Superior temporal gyrus (tissue), 1 donor: ENCODE data around the gene LGALS14.
"Not testable (repeated sequence)": the region's sequence is repeated elsewhere in the genome, so short reads cannot be mapped to it uniquely, and the experiment has no call there.

Experiments
- DNase-seq: peaks from one replicate; pipeline ENCODE4 v3.0.0-alpha.2; 2016; ENCODE audit errors: extremely low spot score

LGALS14 gene, protein sequence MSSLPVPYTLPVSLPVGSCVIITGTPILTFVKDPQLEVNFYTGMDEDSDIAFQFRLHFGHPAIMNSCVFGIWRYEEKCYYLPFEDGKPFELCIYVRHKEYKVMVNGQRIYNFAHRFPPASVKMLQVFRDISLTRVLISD

DNA sequence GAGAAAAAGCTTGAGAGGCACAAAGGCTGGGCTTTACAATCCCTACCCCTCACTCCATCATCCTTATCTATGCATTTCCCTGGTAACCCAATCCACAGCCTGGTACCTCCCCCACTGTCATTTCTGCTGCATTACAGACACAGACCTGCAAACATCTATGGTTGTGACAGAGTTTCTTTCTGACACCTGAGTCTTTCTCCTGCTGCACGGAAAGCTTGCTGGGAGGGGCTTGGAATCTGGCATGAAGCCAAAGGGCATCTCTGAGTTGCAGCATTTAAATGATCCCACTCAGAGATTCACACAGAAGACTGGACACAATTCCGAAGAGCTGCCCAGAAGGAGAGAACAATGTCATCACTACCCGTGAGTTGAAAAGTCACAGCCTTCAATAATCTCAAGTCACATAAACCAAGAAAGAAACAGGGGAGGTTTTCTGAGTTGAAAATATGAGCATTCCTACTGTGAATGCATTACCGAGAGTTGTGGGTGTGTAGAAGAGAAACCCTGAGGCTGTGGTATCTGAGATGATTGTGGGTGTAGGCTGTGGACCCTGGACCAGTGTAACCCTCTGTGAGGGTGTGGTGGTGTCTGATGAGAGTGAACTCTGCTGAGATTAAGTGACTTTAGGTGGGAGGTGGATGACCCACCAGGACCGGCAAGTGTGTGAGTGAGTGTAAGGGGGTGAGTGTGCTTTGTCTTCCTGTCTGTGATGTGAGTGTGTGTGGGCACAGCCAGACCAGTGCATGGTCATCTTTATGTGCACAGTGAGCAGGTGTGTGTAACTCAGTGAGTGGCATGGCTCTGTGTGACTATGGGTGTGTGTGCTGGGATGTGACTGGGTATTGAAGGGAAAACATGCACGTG is at the start of gene LGALS14:
TSS of gene LGALS14 (plus strand) at position 301 of the 864 bp plus-strand sequence. CDS start at position 349, 48 bp downstream.
- DNase-seq, result no peak

DNA sequence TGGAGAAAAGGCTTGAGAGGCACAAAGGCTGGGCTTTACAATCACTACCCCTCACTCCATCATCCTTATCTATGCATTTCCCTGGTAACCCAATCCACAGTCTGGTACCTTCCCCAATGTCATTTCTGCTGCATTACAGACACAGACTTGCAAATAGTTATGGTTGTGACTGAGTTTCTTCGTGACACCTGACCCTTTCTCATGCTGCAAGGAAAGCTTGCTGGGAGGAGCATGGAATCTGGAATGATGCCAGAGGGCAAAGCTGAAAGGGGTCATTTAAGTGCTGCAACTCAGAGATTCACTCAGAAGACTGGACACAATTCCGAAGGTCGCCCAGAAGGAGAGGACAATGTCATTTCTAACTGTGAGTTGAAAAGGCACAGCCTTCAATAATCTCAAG is 48.7 kb upstream of the LGALS14 start, which contains the start of gene LGALS16:
TSS of gene LGALS16 (plus strand) at position 301 of the 400 bp plus-strand sequence. CDS start at position 350, 49 bp downstream.
- no peak for DNase-seq

DNA sequence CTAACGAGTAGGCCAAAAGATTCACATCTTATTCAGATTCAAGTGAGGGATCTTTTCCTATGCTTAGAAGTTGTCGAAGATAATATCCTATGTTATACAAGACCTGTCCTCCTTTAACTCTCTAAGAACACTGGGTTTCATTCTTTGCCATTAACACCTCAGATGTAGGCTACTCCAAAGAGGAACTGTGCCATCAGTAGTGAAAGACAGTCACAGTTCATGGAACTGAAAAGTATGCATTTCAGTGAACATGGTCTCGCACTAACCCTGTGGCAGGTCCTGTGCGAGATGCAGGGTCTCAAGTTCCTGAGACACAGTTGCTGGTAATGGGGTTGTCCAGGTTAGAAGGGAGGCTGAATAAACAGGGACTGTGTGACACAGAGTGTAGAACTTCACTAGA is 44.5 kb upstream of the LGALS14 start:
- DNase-seq, result no peak

DNA sequence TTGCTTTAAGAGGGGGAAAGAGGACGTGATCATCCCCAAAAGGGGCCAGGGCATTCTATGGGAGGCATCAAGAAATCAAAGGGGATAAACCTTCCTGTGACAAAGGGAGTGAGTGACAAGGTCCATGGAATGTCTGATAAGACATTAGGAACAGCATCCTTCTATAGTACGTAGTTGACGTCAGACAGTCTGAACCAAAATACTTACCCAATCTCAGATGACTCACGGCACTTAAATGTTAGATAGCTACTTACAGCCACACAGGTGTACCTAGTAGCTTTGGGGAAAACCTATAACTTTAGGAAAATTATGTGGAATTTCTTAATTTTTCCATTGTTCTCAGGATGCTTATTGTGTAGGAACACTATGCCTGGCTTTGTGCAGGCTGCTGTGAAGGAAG is 43.6 kb upstream of the LGALS14 start:
- DNase-seq, result no peak

DNA sequence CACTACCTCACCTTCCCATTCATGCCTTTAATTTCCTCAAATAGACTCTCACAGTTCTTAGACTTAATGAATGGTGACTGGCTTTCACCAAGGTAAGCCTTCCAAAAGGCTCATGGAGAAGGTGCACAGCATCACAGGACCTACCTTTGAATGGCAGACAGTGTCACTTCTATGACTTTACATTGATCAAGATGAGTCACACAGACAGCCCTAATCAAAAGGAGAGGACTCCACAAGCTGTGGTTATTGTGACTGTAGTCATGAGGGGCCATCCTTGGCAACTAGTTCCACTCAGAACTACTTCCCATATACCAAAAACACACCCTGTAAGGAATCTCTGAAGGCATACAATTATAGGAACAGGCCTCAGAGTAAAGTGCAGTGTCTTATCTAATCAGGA is 42.7 kb upstream of the LGALS14 start:
- DNase-seq, result no peak

DNA sequence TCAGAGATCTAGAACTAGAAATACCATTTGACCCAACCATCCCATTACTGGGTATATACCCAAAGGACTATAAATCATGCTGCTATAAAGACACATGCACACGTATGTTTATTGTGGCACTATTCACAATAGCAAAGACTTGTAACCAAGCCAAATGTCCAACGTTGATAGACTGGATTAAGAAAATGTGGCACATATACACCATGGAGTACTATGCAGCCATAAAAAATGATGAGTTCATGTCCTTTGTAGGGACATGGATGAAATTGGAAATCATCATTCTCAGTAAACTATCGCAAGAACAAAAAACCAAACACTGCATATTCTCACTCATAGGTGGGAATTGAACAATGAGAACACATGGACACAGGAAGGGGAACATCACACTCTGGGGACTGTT is 34.4 kb upstream of the LGALS14 start:
- DNase-seq, result not testable (repeated sequence)

DNA sequence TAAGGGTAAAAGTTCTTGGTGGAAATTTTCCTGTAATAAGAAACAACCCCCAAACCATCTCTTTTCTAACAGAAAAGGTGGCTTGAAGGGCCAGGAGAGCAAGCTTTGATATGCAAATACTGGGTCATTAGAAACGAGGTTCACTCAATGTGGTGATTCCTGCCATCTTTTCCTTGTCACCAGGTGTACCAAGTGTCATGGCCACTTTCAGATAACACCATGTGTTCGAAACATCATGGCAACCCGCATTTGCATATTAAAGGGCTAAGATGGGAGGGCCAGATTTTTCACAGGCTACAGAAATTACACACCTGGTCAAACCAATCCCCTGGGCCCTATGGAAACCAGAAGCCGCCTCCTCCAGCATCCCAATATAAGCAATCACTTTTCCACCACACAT is 33.3 kb upstream of the LGALS14 start:
- no peak for DNase-seq

DNA sequence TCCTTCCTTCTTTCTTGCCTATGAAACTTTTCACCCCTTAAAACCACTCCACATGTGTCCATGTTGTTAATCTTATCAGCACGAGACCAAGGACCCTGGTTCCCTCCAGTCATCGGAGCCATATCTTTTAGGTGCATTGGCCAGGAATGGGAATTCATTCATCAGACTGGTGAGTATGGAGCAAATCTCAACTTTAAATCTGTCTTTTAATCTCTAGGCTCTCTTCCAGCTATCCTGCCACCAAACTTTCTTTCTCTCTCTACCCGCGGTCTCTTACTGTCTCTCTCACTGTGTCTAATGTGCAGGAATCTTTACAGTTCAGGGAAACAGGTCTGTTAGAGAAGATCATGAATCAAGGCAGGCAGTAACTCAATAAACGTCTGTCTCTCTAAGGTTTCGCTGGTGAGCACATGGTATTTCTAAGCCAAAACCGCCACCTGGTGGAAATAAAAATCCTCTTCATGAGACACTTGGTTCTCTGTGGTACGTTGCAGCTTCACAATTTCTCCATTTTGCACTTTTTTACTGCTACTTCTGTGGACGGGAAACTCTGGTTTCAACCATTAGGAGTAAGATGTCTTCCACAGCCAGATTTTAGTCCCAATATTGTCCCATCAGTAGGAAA is 32.4 kb upstream of the LGALS14 start:
- DNase-seq, result peak; percentile 84

DNA sequence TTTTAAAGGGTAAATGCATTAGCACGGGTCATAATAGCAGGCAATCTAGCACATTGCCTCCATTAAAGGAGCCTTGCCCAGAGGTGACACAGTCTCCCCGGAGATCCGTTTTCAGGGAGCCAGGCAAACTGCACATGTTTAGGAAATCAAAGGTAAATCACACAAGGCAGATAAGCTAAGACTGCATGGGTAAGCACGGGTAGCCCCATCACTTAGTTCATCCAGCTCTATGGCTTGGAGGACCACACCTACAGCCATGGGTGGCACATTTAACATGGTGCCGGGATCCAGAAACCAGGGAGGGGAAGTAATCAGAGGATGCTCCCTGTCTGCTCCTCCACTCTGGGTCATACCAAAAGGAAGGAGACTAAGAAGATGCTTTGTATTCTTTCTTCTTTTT is 31.8 kb upstream of the LGALS14 start:
- no peak for DNase-seq

DNA sequence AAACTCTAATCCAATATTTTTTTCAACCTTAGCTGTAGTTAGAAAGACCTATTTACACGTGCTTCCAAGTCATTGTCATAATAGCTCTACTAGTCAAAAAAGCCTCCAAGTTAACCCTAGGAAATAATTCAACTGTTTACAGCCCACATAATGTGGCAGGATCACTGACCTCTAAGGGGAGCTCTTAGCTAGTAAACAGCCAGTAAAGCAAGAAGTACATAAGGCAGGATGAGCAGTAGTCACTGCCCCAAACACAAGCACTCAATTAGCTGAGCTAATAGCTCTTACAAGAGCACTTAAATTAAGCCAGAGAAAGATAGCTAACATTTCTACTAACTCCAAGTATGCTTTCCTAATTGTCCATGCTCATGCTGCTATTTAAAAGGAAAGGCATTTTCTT is 30.4 kb upstream of the LGALS14 start:
- DNase-seq, result not testable (repeated sequence)

DNA sequence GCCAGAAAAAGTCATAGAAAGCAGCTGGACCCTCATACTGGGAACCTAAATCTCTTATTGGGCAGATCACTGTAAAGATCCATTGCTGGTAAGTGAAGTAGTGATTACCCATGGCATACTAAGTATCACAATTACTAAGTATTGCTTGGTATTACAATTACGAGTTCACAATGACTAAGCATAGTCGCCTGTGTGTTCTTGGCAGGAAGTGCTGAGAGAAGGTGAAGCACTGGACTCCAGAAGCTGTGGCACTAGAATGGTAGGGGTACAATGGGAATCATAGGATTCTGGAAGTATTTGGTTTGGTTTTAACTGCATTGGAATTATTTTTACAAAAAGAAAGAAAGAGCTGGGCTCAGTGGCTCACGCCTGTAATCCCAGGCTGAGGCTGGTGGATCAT is 28.3 kb upstream of the LGALS14 start:
- DNase-seq, result no peak

DNA sequence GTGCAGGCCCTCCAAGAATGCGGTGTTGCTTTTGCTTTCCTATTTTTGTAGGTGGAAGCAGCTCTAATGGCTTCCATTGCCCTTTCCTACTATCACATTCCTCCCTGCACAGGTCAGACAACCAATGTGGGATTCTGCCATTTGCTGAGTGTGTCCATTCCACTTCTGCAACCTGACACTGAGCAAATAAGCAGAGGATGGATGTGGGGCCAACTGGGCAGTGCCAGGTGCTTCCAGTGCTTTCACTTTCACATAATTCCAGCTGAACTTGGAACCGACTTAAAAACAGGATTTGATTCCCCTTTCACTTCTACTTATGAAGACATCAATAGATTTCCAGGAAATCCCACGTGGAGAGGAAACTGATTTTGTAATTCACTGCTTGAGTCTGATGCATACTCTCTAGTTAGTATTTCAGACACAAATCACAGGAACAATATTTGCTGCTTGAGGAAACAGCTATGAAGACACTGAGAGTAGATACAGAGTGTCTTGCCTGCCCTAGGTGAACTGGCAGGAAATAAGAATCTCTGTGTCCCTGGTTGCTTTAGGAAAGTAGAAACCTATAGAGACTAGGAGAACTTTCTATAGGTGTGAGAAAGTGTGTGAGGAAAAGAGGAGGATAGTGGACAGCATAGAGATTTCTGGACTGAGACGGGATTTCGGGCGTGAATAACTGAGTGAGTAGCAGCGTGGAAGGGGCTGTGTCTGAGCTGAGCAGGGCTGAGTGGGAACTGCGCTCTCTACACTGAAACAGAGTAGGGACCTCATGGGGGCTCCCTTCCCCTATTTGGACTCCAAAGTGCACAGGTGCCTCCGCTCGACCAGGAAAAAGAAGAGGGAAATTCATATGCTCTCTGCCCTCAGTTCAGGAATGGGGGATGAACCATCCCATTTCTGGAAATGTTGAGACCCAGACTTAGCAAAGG is 26.1 kb upstream of the LGALS14 start:
- DNase-seq, result no peak

DNA sequence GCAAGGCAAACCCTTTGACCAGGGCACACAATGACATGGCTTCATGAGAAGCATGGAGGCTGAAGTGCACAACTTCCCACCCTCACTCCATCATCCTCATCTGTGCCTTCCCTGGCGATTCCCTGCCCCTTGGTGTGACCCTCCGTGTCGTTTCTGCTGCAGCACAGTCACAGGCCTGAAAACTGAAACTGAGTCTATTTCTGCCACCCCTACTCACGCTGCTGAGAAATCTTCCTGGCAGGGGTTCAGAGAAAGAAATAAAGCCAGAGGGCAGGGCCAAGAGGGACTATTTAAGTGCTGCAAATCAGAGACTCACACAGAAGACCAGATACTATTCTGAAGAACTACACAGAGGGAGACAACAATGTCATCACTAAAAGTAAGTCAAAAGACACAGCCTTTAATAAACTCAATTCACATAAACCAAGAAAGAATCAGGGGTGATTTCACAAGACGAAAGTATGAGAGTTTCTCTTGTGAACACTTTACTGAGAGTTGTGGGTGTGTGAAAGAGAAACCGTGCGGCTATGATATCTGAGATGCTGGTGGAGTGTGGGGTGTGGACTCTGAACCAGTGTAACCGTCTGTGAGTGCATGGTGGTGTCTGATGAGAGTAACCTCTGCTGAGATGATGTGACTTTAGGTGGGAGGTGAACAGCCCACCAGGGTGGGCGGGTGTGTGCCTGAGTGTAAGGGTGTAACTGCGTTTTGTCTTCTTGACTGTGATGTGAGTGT is 25.1 kb upstream of the LGALS14 start:
- no peak for DNase-seq

DNA sequence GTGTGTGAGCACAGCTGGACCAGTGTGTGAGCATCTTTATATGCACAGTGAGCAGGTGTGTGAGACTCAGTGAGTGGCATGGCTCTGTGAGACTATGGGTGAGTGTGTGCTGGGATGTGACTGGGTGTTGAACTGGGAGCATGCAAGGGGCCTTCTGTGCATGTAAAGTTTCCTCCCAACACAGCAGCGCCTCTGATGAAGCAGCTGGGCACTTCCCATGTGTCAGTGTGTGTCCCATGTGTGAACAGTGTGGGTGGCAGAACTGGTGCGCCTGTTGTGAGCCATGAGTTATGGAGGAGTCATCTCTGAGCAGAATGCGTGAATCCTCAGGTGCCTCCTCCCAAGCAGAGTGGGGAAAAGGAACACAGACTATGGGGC is 24.5 kb upstream of the LGALS14 start:
- no peak for DNase-seq

DNA sequence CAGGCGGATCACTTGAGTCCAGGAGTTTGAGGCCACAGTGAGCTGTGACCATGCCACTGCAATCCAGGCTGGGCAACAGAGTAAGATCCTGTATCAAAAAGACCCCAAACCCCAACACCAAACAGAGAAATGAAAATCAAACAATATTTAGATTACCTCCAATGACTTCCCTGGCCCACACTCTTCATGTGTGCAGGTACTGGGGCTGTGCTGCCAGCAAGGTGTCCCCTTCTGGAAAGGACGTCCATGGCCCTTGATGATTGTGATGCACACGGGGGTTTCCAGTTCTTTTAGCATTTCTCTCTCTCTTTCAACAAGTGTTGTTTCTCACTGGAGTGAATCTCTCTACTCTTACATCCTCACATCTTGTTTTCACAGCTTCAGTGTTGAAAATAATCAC is 23.7 kb upstream of the LGALS14 start:
- no peak for DNase-seq

DNA sequence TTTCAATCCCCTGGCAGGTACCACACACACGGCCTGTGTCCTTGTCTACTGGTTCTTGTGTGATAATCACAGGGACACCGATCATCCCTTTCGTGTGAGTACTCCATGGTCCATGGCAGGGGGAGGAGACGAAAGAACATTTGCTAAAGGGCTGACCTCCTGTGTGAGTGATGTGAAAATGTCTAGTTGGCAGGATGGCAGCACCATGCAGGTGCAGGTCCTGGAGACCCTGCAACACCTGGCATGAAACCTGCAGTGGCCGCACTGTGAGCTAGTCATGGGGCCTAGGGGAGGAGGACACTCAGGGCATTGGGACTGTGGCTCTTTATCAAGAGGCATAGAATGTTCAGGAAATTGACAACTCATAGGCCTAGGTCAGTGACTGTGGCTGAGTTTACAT is 22.9 kb upstream of the LGALS14 start:
- no peak for DNase-seq

DNA sequence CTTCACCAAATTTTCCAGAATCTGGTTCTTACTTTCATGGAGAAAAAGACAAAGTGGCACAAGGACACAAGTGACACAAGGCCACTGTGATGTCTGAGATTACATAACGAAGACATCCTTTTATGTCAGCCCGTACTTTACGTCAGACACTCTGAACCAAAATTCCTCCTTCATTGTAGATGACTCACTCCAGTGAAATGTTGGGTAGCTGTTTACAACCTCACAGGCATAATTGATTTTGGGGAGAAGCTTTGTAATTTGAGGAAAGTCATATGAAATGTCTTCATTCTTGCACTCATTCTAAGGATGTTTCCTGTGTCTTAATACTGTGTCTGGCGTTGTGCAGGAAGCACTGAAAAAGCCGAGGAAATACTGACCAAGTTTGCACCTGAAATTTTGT is 20.0 kb upstream of the LGALS14 start:
- DNase-seq, result no peak

DNA sequence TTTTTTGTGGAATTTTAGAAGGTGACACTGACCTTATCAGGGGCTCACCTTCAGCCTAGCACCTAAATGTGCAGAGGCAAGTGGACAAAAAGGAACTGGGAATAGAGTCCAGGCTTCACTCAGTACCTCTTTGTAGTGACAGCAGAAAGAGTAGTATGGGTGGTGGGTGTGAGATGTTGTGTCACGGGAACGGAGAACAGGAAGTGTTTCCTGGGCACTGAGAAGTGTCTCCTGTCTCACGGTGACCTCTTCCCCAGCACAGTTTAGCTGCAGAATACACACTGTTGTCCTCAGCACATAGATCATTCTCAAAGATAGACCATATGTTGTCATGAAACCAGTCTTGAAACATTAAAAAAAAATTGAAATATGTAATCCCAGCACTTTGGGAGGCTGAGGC is 17.5 kb upstream of the LGALS14 start:
- DNase-seq, result no peak

DNA sequence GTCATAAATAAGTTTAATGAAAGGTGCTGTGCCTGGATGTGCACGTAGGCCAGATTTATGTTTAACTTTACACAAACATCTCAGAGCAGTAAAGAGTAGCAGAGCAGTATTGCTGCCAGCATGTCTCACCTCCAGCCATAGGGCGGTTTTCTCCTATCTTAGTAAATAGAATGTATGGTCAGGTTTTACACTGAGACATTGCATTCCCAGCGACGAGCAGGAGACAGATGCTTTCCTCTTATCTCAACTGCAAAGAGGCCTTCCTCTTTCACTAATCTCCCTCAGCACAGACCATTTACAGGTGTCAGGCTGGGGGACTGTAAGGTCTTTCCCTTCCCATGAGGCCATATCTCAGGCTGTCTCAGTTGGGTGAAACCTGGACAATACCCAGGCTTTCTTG is 15.6 kb upstream of the LGALS14 start:
- DNase-seq, result not testable (repeated sequence)

DNA sequence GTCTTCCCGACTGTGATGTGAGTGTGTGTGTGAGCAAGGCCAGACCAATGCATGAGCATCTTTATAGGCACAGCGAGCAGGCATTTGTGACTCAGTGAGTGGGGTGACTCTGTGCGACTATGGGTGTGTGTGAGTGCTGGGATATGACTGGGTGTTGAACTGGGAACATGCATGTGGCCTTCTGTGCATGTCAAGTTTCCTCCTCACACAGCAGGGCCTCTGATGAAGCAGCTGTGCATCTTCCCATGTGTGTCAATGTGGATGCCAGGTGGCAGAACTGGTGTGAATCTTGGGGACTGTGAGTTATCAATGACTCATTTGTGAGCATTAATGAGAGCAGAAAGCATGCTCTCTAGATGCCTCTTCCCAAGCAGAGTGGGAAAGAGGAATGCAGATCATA is 12.1 kb upstream of the LGALS14 start:
- DNase-seq, result no peak

DNA sequence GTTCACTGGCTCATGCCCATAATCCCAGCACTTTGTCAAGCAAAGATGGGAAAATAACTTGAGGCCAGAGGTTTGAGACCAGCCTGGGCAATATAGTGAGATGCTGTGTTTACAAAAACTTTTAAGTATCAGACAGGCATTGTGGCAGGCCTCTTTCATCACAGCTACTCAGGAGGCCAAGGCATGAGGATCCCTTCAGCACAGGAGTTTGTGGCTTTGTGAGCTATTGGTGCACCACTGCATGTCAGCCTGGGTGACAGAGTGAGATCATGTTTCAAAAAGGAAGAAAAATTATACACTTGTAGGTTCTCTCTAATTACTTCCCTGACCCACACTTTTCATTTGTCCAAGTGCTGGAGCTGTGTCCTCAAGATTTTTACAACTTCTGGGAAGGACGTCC is 11.5 kb upstream of the LGALS14 start:
- DNase-seq, result no peak
